HG03159 (cell line): Measurements from ENCODE around the gene MICAL3.
"Not testable (repeated sequence)": the region's sequence is repeated elsewhere in the genome, so short reads cannot be mapped to it uniquely, and the experiment has no call there.

ENCODE experiments used
- ATAC-seq: cut with Tn5 transposase; IDR thresholded peaks from one replicate; pipeline ENCODE4 v1.9.1; 2021; ENCODE audit warnings: mild to moderate bottlenecking, moderate library complexity; ENCODE audit not compliant: unreplicated experiment

The MICAL3 gene, protein sequence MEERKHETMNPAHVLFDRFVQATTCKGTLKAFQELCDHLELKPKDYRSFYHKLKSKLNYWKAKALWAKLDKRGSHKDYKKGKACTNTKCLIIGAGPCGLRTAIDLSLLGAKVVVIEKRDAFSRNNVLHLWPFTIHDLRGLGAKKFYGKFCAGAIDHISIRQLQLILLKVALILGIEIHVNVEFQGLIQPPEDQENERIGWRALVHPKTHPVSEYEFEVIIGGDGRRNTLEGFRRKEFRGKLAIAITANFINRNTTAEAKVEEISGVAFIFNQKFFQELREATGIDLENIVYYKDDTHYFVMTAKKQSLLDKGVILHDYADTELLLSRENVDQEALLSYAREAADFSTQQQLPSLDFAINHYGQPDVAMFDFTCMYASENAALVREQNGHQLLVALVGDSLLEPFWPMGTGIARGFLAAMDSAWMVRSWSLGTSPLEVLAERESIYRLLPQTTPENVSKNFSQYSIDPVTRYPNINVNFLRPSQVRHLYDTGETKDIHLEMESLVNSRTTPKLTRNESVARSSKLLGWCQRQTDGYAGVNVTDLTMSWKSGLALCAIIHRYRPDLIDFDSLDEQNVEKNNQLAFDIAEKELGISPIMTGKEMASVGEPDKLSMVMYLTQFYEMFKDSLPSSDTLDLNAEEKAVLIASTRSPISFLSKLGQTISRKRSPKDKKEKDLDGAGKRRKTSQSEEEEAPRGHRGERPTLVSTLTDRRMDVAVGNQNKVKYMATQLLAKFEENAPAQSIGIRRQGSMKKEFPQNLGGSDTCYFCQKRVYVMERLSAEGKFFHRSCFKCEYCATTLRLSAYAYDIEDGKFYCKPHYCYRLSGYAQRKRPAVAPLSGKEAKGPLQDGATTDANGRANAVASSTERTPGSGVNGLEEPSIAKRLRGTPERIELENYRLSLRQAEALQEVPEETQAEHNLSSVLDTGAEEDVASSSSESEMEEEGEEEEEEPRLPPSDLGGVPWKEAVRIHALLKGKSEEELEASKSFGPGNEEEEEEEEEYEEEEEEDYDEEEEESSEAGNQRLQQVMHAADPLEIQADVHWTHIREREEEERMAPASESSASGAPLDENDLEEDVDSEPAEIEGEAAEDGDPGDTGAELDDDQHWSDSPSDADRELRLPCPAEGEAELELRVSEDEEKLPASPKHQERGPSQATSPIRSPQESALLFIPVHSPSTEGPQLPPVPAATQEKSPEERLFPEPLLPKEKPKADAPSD (N-terminal part only)

GRCh38 chr22:18024276-18024939, at the start of gene MICAL3:
Gene MICAL3 (minus strand): TSS chr22:18024561. CDS start chr22:17906812, 117,749 bp downstream.
- ATAC-seq = peak; percentile 58

- not testable (repeated sequence) for ATAC-seq
Observed at GRCh38 chr22:18073927-18074326, 49.6 kb upstream of the MICAL3 start.

- ATAC-seq = no peak
Observed at GRCh38 chr22:18073467-18073866, 49.1 kb upstream of the MICAL3 start.

- no peak for ATAC-seq
Observed at GRCh38 chr22:18071968-18072310, 47.6 kb upstream of the MICAL3 start.

- ATAC-seq = not testable (repeated sequence)
Observed at GRCh38 chr22:18071307-18071967, 47.1 kb upstream of the MICAL3 start.

- ATAC-seq = no peak
Observed at GRCh38 chr22:18070556-18071306, 46.4 kb upstream of the MICAL3 start.

- ATAC-seq = no peak
Observed at GRCh38 chr22:18070041-18070440, 45.7 kb upstream of the MICAL3 start.

- no peak for ATAC-seq
Observed at GRCh38 chr22:18069041-18069440, 44.7 kb upstream of the MICAL3 start.

- ATAC-seq = no peak
Observed at GRCh38 chr22:18068381-18068988, 44.1 kb upstream of the MICAL3 start.

DNA sequence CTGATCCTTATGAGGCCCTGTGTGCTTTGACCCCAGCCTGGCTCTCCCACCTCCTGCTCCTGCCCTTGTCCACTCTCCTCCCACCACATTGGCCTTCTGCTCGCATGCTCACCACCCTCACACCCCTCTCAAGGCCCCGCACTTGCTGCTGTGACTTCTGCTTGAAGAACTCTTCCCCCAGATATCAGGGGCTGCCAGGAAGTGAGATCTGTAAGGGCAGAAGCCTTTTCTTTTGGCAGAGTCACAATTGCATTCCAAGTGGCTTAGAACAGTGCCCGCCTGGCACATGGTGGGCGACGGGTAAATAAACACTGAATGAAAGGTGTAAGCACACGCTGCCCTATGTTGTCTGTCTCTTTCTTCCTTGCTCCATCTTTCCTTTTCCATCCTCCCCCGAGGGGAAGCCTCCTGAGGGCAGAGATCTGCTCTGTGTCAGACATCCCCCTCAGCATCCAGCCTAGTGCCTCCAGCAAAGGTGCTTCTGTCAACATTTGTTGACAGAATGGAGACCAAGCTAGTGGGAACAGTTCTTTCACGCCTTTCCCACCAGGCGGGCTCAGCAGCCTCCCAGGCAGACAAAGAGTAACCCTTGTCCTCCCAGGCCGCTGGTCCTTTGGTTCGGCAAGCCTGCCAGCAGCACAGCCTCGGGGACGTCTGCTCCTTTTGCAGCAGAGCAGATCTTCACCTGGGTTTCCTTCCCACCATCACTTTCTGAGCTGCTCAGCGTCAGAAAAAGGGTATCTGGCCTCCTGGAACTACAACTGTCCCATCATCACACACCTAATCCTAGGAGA, 43.4 kb upstream of the MICAL3 start:
- no peak for ATAC-seq

DNA sequence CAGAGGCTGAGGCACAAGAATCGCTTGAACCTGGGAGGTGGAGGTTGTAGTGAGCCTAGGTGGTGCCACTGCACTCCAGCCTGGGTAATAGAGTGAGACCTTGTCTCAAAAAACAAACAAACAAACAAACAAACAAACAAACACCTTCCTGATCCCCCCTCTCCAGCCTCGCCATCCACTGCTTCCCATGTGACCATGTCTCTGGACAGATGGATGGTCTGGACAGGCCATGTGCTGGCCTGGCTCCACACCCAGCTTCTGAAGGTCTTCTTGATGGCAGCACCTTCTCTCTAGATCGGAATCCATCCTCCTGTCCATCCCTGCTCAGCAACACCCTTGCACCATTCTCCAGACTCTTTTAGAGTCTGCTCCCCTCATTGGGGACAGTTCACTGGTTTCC, 42.8 kb upstream of the MICAL3 start:
- ATAC-seq = no peak

DNA sequence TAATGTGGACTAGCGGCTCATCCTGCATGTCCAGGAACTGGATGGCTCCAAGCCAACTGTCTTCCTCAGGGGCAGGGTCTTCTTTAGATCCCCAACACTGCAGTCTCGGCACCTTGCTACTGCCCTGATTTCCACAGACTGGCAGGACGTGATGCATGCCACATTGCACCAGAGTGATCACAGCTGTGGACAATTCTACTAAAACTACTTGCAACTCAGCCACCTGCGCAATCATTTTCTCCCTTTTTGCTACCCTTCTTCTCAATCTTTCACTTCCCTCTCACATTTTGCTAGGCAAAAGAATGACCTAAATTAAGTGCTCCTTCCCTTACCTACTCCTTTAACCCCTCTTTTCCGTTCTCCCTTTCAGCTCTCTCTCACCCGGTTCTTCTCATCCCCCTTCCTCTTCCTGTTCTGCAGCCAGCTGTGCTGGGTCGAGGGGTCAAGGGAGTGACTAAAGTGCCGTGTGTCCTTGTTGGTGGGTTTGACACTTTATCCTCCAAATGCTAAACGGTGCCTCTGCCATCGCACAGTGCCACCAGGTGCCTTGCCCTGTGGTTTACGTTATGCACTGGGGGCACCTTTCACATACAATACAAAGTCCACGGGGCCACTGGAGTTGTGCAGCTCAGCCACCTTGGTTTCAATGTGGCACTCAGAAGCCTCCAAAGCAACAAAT, 42.0 kb upstream of the MICAL3 start:
- ATAC-seq = no peak

DNA sequence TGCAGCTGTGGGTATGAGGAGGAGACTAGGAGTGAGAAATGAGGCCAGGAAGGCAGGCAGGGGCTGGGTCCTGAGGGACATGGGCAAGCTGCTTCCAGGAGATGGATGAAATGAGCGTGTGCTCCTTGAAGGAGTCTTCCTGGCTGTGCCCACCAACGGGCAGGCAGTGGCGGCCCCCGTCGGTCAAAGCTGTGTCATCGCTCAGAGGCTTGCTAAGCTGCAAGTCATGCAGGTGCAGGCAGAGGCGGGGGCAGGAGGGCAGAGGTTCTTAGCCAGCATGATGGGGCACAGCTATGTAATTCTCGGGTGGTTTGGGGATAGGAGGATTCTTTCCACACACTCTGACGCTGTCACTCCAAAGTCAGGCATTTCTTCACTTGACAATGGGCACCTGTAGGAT, 40.9 kb upstream of the MICAL3 start:
- no peak for ATAC-seq

DNA sequence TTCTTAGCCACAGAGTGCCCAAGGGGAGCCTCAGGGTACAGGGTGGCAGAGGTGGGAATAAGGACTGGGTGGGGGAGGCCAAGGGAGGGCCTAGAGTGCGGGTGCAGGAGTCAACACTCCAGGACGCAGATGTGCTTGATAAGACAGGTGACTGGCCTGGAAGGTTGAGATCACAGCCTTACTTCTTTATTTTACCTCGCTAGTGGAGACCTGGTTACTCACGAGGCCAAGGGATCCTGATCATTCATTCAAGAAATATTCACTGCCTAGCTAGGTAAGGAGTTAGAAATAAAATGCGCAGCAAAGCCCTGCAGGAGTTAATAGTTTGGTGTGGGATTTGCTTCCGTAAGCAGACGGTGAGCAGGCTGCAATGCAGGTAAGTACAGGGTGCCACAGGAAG, 40.3 kb upstream of the MICAL3 start:
- no peak for ATAC-seq

GRCh38 chr22:18063715-18064114, 39.4 kb upstream of the MICAL3 start:
- not testable (repeated sequence) for ATAC-seq

DNA sequence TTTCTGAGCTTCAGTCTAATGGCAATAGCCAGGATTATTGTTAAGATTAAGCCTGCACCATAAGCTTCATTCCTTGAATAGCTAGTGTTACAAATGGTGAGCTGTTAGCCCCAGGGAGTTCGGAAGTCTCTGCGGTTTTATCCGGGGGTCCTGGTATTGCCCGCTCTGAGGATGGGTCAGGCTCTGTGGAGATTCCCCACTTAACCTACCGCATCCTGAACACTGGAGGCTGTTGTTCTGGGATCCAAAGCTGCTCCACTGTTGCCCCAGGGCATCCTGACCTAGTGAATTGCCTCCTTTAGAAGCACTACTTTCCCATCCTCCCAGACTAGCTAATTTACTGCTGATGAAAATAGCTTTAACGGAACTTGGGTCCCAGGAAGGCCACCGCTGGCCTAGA, 38.9 kb upstream of the MICAL3 start:
- no peak for ATAC-seq

DNA sequence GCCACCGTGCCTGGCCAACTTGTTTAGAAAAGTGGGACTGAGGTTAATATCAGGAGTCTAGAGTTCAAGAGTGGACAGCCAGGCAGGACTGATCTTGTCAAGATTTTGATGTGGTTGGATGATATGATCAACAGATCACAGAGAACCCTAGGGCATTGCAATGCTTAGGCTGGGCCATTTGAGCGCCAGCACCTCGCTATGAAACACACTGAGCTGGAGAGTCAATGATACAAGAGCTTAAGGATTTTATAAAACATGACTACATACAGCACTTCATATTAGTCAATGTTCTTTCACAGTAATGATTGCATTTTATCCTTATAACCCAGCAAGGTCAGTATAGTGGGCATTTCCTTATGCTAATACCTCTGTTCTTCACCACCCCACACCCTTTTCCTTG, 38.1 kb upstream of the MICAL3 start:
- ATAC-seq = no peak
